Tracheal epithelial cell (primary cell): ENCODE measurements around the gene TAF15. TPM values are rescaled to one million over a fixed set of nuclear protein-coding genes. Genes with fewer than 3 reads are reported as not detected.

Experiments
- total RNA-seq: library from RNA; depleted of rRNA; stranded (reverse); fragments of >200 nt; gene quantifications from 2 replicates; pipeline ENCODE4 v1.2.1, GENCODE V29; 2014

TAF15 gene
- 36.9 and 45.8 TPM in 2 replicates for total RNA-seq

GRCh38 chr17:35808962-35809854 lies at the start of gene TAF15:
TSS of gene TAF15 (plus strand) at chr17:35809484. CDS start at chr17:35809570, 86 bp downstream.

GRCh38 chr17:35760587-35760986 lies 48.7 kb upstream of the TAF15 start, which contains the start of gene C17orf50:
TSS of gene C17orf50 (plus strand) at chr17:35760887. CDS start at chr17:35760942, 55 bp downstream.

GRCh38 chr17:35795007-35795870 lies 14.0 kb upstream of the TAF15 start, which contains the start of gene MMP28:
TSS of gene MMP28 (minus strand) at chr17:35795641. CDS start at chr17:35795377, 264 bp downstream.

GRCh38 chr17:35868737-35869136 lies 59.5 kb downstream of the TAF15 start, which contains the start of gene HEATR9:
TSS of gene HEATR9 (minus strand) at chr17:35868891. CDS start at chr17:35868742, 149 bp downstream.

GRCh38 chr17:35879773-35880654 lies 70.7 kb downstream of the TAF15 start, which contains the start of gene CCL5:
TSS of gene CCL5 (minus strand) at chr17:35880360.

Other genes starting within 250 kb of the TAF15 start
- gene SLFN14, start 248.7 kb upstream of the TAF15 start, total RNA-seq = not detected in 2 replicates
- 1.9 and 5.1 TPM in 2 replicates for gene PEX12, start 230.9 kb upstream of the TAF15 start, total RNA-seq
- gene AP2B1, start 222.2 kb upstream of the TAF15 start, total RNA-seq = 44.3 and 58.3 TPM in 2 replicates
- 0.64 and 0.72 TPM in 2 replicates for gene RASL10B, start 77.8 kb upstream of the TAF15 start, total RNA-seq
- gene GAS2L2, start 56.2 kb upstream of the TAF15 start, total RNA-seq = 0.24 TPM in 1 of 2 replicates, not detected in the other
- gene C17orf50, start 48.6 kb upstream of the TAF15 start, total RNA-seq = not detected in 2 replicates
- 37.8 and 132 TPM in 2 replicates for gene MMP28, start 13.8 kb upstream of the TAF15 start, total RNA-seq
- gene HEATR9, start 59.4 kb downstream of the TAF15 start, total RNA-seq = not detected in 2 replicates
- 0.24 TPM in 1 of 2 replicates, not detected in the other for gene CCL5, start 70.9 kb downstream of the TAF15 start, total RNA-seq
- 1.4 TPM in 1 of 2 replicates, not detected in the other for gene RDM1, start 121.3 kb downstream of the TAF15 start, total RNA-seq
- not detected in 2 replicates for gene LYZL6, start 134.2 kb downstream of the TAF15 start, total RNA-seq
- gene CCL16, start 172.0 kb downstream of the TAF15 start, total RNA-seq = not detected in 2 replicates
- not detected in 2 replicates for gene CCL14, start 177.2 kb downstream of the TAF15 start, total RNA-seq
- gene CCL15, start 192.1 kb downstream of the TAF15 start, total RNA-seq = not detected in 2 replicates
- gene CCL23, start 208.5 kb downstream of the TAF15 start, total RNA-seq = not detected in 2 replicates